ENCODE results near the gene SPIB. TPM values are rescaled to one million over a fixed set of nuclear protein-coding genes. Genes with fewer than 3 reads are reported as not detected.
A peak's percentile ranks its signal among the peaks of the same experiment; 100 is the strongest.

Gene SPIB
- total RNA-seq: 10 to 100 TPM; 48.2 to 93.6 TPM
- long read RNA-seq, partial matches to known transcripts: 25 of 68 reads
- long read RNA-seq, other reads (novel, unspliced or antisense): 39 of 68 reads

GRCh38 chr19:50418176-50419021, at the start of gene SPIB:
Gene SPIB, plus strand, starts transcription at chr19:50418938. Its CDS starts 25 bp downstream, at chr19:50418963.
- peak in 1 of 2 donors; percentile 43 for DNase-seq
- intact Hi-C loops (cut with DNase I, micrococcal nuclease): loop anchor here in 1 of 2 donors (10.0 kb wide), 1 partner anchor 54 kb away; the partner anchor contains the start of gene NAPSA
- ATAC-seq: no peak

GRCh38 chr19:50371914-50372475, 46.7 kb upstream of the SPIB start:
- ATAC-seq: no peak
- DNase-seq: no peak
- intact Hi-C loops (cut with DNase I, micrococcal nuclease): no loop called here

GRCh38 chr19:50376166-50377050, 42.3 kb upstream of the SPIB start, which contains the start of gene NR1H2:
Gene NR1H2, plus strand, starts transcription at chr19:50376457. Its CDS starts 1,149 bp downstream, at chr19:50377606.
- peak; percentile 94 for ATAC-seq
- intact Hi-C loops (cut with DNase I, micrococcal nuclease): no loop called here
- DNase-seq: peak; percentile 96 to 97

- intact Hi-C loops (cut with DNase I, micrococcal nuclease): no loop called here
These were observed 41.7 kb upstream of the SPIB start for GRCh38 chr19:50377051-50377461.

GRCh38 chr19:50377517-50377916, 41.2 kb upstream of the SPIB start:
- ATAC-seq (no peak), DNase-seq (no peak)
- intact Hi-C loops (cut with DNase I, micrococcal nuclease): no loop called here

More at GRCh38 chr19:50377051-50377461, 41.7 kb upstream of the SPIB start:
- ATAC-seq: peak; percentile 12
- DNase-seq: peak; percentile 57 to 72

GRCh38 chr19:50378169-50378862, 40.4 kb upstream of the SPIB start:
- ATAC-seq: no peak
- intact Hi-C loops (cut with DNase I, micrococcal nuclease): no loop called here

GRCh38 chr19:50378863-50379236, 39.9 kb upstream of the SPIB start:
- intact Hi-C loops (cut with DNase I, micrococcal nuclease): no loop called here
- DNase-seq: no peak

More at GRCh38 chr19:50378169-50378862, 40.4 kb upstream of the SPIB start:
- DNase-seq: no peak

GRCh38 chr19:50379602-50380001, 39.1 kb upstream of the SPIB start:
- DNase-seq (no peak), ATAC-seq (no peak)
- intact Hi-C loops (cut with DNase I, micrococcal nuclease): no loop called here

More at GRCh38 chr19:50378863-50379236, 39.9 kb upstream of the SPIB start:
- no peak for ATAC-seq

GRCh38 chr19:50380137-50380536, 38.6 kb upstream of the SPIB start:
- intact Hi-C loops (cut with DNase I, micrococcal nuclease): no loop called here
- DNase-seq: no peak
- no peak for ATAC-seq

- ATAC-seq (no peak), DNase-seq (no peak)
These were observed 38.0 kb upstream of the SPIB start for GRCh38 chr19:50380751-50381151.

GRCh38 chr19:50381881-50382729, 36.6 kb upstream of the SPIB start:
- intact Hi-C loops (cut with DNase I, micrococcal nuclease): no loop called here
- no peak for DNase-seq
- ATAC-seq: no peak

More at GRCh38 chr19:50380751-50381151, 38.0 kb upstream of the SPIB start:
- intact Hi-C loops (cut with DNase I, micrococcal nuclease): no loop called here

- DNase-seq (no peak), ATAC-seq (no peak)
- intact Hi-C loops (cut with DNase I, micrococcal nuclease): no loop called here
These were observed 35.5 kb upstream of the SPIB start for GRCh38 chr19:50383001-50383851.

GRCh38 chr19:50383852-50384684, 34.7 kb upstream of the SPIB start, which contains the start of gene POLD1:
Gene POLD1, plus strand, starts transcription at chr19:50384347. Its CDS starts 14,505 bp downstream, at chr19:50398852.
- DNase-seq (peak; percentile 97 to 99), ATAC-seq (peak; percentile 92)
- intact Hi-C loops (cut with DNase I, micrococcal nuclease): no loop called here

GRCh38 chr19:50384685-50385535, 33.8 kb upstream of the SPIB start:
- intact Hi-C loops (cut with DNase I, micrococcal nuclease): no loop called here
- DNase-seq: no peak
- no peak for ATAC-seq
